OCI-LY1 (cell line): ENCODE data around the gene TUBB2A.

Source experiments
- H2AFZ ChIP-seq: fragments of 200-600 bp; sonication (generic), shearing (Covaris generic); 2 replicates; pipeline ENCODE4 v1.6.0; 2014; ENCODE audit warnings: antibody characterized with exemption, mild to moderate bottlenecking, low read length
- H3F3A ChIP-seq: fragments of 200-600 bp; sonication (generic), shearing (Covaris generic); 2 replicates; pipeline ENCODE4 v1.6.0; 2014; ENCODE audit warnings: mild to moderate bottlenecking, antibody characterized with exemption, low read length, moderate library complexity; ENCODE audit not compliant: insufficient read depth
- H3K27ac ChIP-seq: fragments of 200-600 bp; sonication (generic); 2 replicates; pipeline ENCODE4 v1.5.1; 2014; ENCODE audit warnings: low read length, mixed run types, mild to moderate bottlenecking, low read depth; ENCODE audit not compliant: poor library complexity, severe bottlenecking
- H3K27me3 ChIP-seq: fragments of 200-600 bp; sonication (generic); 2 replicates; pipeline ENCODE4 v1.6.0; 2014; ENCODE audit warnings: antibody characterized with exemption, mild to moderate bottlenecking, low read length, moderate library complexity; ENCODE audit not compliant: insufficient read depth
- H3K36me3 ChIP-seq: fragments of 200-600 bp; sonication (generic); 2 replicates; pipeline ENCODE4 v1.6.1; 2014; ENCODE audit warnings: mild to moderate bottlenecking, antibody characterized with exemption, low read length, moderate library complexity, mixed read lengths; ENCODE audit not compliant: insufficient read depth
- H3K4me1 ChIP-seq: fragments of 200-600 bp; sonication (generic); 2 replicates; pipeline ENCODE4 v1.5.1; 2014; ENCODE audit warnings: mild to moderate bottlenecking, low read length, moderate library complexity; ENCODE audit not compliant: insufficient read depth, severe bottlenecking
- H3K4me2 ChIP-seq: fragments of 200-600 bp; sonication (generic), shearing (Covaris generic); 2 replicates; pipeline ENCODE4 v1.6.1; 2014; ENCODE audit warnings: low read length
- H3K4me3 ChIP-seq: fragments of 200-600 bp; sonication (generic); 2 replicates; pipeline ENCODE4 v1.5.1; 2014; ENCODE audit warnings: low read length, low read depth, mild to moderate bottlenecking, mixed read lengths; ENCODE audit not compliant: poor library complexity, severe bottlenecking
- H3K79me2 ChIP-seq: fragments of 200-600 bp; shearing (Covaris generic); 2 replicates; pipeline ENCODE4 v1.6.1; 2016; ENCODE audit warnings: mixed run types, low read length, mixed read lengths; ENCODE audit not compliant: insufficient read depth
- H3K9ac ChIP-seq: fragments of 200-600 bp; sonication (generic), shearing (Covaris generic); 2 replicates; pipeline ENCODE4 v1.6.1; 2014; ENCODE audit warnings: mild to moderate bottlenecking, low read length, mixed read lengths
- H3K9me2 ChIP-seq: fragments of 200-600 bp; sonication (generic), shearing (Covaris generic); 2 replicates; pipeline ENCODE4 v1.6.1; 2014; ENCODE audit warnings: low read depth, mild to moderate bottlenecking, low read length, mixed read lengths
- H3K9me3 ChIP-seq: fragments of 200-600 bp; shearing (Covaris generic); 2 replicates; pipeline ENCODE4 v1.6.1; 2014; ENCODE audit warnings: low read length, mixed read lengths
- H4K20me1 ChIP-seq: fragments of 200-600 bp; sonication (generic), shearing (Covaris generic); 2 replicates; pipeline ENCODE4 v1.6.0; 2016; ENCODE audit warnings: mild to moderate bottlenecking, low read length; ENCODE audit not compliant: insufficient read depth
- EZH2 ChIP-seq: fragments of 200-600 bp; sonication (generic), shearing (Covaris generic); IDR thresholded peaks from 2 replicates; pipeline ENCODE4 v1.8.0; 2017; ENCODE audit warnings: borderline replicate concordance, mixed run types, mild to moderate bottlenecking, antibody characterized with exemption, low read length, moderate library complexity, mixed read lengths
- TF ChIP-seq, protein P1 (sequence below): fragments of 200-600 bp; sonication (generic), shearing (Covaris generic); IDR thresholded peaks from 2 replicates; pipeline ENCODE4 v1.5.1; 2017; ENCODE audit warnings: mild to moderate bottlenecking, antibody characterized with exemption, low read length, moderate library complexity, mixed read lengths

The TUBB2A gene

GRCh38 chr6:3143158-3143557 is 14.2 kb downstream of the TUBB2A start:
- Histone ChIP-seq H3K27ac (peak overlapping the region; percentile 13), H3K79me2 (no peaks in the 10 kb centered on the region), H3K27me3 (no peaks in the 10 kb centered on the region), H3K36me3 (peaks cover 44% of the 10 kb centered on the region), H3K9ac (no peak overlapping the region), H2AFZ (no peak overlapping the region), H4K20me1 (no peaks in the 10 kb centered on the region), H3K4me3 (no peak overlapping the region), H3F3A (no peaks in the 10 kb centered on the region; the same call in 1 of the 2 replicates), H3K9me3 (no peaks in the 10 kb centered on the region), H3K4me2 (no peak overlapping the region), H3K4me1 (peaks cover 24% of the 10 kb centered on the region), H3K9me2 (no peaks in the 10 kb centered on the region)
- TF ChIP-seq, protein P1, sequence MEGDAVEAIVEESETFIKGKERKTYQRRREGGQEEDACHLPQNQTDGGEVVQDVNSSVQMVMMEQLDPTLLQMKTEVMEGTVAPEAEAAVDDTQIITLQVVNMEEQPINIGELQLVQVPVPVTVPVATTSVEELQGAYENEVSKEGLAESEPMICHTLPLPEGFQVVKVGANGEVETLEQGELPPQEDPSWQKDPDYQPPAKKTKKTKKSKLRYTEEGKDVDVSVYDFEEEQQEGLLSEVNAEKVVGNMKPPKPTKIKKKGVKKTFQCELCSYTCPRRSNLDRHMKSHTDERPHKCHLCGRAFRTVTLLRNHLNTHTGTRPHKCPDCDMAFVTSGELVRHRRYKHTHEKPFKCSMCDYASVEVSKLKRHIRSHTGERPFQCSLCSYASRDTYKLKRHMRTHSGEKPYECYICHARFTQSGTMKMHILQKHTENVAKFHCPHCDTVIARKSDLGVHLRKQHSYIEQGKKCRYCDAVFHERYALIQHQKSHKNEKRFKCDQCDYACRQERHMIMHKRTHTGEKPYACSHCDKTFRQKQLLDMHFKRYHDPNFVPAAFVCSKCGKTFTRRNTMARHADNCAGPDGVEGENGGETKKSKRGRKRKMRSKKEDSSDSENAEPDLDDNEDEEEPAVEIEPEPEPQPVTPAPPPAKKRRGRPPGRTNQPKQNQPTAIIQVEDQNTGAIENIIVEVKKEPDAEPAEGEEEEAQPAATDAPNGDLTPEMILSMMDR = no peak
- no peak for TF ChIP-seq EZH2

- Histone ChIP-seq H3F3A (no peaks in the 10 kb centered on the region; the same call in 1 of the 2 replicates), H3K4me3 (no peak overlapping the region), H3K27ac (no peak overlapping the region), H3K27me3 (no peaks in the 10 kb centered on the region), H3K4me2 (no peak overlapping the region), H2AFZ (no peak overlapping the region), H3K9me3 (no peaks in the 10 kb centered on the region), H3K4me1 (peaks cover 24% of the 10 kb centered on the region), H3K9ac (no peak overlapping the region), H3K9me2 (no peaks in the 10 kb centered on the region), H3K36me3 (peaks cover 44% of the 10 kb centered on the region), H3K79me2 (no peaks in the 10 kb centered on the region), H4K20me1 (no peaks in the 10 kb centered on the region)
- no peak for TF ChIP-seq EZH2
- TF ChIP-seq, protein P1 = no peak
Measured at GRCh38 chr6:3142536-3142935, 14.8 kb downstream of the TUBB2A start.

GRCh38 chr6:3140201-3140600 is 17.1 kb downstream of the TUBB2A start:
- no peak overlapping the region for H3K4me3 ChIP-seq
- H3K9ac ChIP-seq = no peak overlapping the region
- H3K27me3 ChIP-seq = no peaks in the 10 kb centered on the region
- TF ChIP-seq, protein P1 = no peak
- TF ChIP-seq EZH2 = no peak
- H3K79me2 ChIP-seq = no peaks in the 10 kb centered on the region
- H3K4me1 ChIP-seq = peaks cover 24% of the 10 kb centered on the region
- H3K9me3 ChIP-seq = no peaks in the 10 kb centered on the region
- H3K4me2 ChIP-seq = no peak overlapping the region
- no peaks in the 10 kb centered on the region for H4K20me1 ChIP-seq
- no peaks in the 10 kb centered on the region for H3F3A ChIP-seq
- H2AFZ ChIP-seq = no peak overlapping the region
- no peak overlapping the region for H3K27ac ChIP-seq
- H3K9me2 ChIP-seq = no peaks in the 10 kb centered on the region
- H3K36me3 ChIP-seq = peaks cover 54% of the 10 kb centered on the region; the same call in 1 of the 2 replicates
